Measurements from ENCODE around the gene ST3GAL5. TPM values are rescaled to one million over a fixed set of nuclear protein-coding genes. Genes with fewer than 3 reads are reported as not detected.

The ST3GAL5 gene
- total and polyA plus RNA-seq, 2 of the 8 experiments (the other 6 are each of a cell fraction or from before 2014, with no cell fraction given) = 1.9 to 4.5 TPM

DNA sequence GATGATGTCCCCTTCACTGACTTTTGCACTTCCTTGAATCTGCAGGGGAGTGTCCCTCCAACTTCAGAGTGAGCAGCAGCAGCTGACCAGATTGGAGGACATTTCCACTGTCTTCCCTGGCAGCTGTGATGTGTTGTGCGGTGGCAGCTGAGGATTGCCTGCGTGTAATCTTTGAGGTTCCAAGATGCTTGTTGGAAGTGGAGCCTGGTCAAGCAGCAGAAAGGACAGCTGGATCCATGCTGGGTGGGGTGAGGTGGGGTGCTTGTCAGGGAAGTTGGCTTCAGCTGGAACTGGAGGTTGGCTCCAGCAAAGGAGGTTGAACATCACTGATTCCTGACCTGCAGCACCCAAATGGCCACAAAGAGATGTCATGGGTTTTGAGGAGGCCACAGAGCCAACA lies 64.8 kb downstream of the ST3GAL5 start (continued):
- TF ChIP-seq, protein P1, sequence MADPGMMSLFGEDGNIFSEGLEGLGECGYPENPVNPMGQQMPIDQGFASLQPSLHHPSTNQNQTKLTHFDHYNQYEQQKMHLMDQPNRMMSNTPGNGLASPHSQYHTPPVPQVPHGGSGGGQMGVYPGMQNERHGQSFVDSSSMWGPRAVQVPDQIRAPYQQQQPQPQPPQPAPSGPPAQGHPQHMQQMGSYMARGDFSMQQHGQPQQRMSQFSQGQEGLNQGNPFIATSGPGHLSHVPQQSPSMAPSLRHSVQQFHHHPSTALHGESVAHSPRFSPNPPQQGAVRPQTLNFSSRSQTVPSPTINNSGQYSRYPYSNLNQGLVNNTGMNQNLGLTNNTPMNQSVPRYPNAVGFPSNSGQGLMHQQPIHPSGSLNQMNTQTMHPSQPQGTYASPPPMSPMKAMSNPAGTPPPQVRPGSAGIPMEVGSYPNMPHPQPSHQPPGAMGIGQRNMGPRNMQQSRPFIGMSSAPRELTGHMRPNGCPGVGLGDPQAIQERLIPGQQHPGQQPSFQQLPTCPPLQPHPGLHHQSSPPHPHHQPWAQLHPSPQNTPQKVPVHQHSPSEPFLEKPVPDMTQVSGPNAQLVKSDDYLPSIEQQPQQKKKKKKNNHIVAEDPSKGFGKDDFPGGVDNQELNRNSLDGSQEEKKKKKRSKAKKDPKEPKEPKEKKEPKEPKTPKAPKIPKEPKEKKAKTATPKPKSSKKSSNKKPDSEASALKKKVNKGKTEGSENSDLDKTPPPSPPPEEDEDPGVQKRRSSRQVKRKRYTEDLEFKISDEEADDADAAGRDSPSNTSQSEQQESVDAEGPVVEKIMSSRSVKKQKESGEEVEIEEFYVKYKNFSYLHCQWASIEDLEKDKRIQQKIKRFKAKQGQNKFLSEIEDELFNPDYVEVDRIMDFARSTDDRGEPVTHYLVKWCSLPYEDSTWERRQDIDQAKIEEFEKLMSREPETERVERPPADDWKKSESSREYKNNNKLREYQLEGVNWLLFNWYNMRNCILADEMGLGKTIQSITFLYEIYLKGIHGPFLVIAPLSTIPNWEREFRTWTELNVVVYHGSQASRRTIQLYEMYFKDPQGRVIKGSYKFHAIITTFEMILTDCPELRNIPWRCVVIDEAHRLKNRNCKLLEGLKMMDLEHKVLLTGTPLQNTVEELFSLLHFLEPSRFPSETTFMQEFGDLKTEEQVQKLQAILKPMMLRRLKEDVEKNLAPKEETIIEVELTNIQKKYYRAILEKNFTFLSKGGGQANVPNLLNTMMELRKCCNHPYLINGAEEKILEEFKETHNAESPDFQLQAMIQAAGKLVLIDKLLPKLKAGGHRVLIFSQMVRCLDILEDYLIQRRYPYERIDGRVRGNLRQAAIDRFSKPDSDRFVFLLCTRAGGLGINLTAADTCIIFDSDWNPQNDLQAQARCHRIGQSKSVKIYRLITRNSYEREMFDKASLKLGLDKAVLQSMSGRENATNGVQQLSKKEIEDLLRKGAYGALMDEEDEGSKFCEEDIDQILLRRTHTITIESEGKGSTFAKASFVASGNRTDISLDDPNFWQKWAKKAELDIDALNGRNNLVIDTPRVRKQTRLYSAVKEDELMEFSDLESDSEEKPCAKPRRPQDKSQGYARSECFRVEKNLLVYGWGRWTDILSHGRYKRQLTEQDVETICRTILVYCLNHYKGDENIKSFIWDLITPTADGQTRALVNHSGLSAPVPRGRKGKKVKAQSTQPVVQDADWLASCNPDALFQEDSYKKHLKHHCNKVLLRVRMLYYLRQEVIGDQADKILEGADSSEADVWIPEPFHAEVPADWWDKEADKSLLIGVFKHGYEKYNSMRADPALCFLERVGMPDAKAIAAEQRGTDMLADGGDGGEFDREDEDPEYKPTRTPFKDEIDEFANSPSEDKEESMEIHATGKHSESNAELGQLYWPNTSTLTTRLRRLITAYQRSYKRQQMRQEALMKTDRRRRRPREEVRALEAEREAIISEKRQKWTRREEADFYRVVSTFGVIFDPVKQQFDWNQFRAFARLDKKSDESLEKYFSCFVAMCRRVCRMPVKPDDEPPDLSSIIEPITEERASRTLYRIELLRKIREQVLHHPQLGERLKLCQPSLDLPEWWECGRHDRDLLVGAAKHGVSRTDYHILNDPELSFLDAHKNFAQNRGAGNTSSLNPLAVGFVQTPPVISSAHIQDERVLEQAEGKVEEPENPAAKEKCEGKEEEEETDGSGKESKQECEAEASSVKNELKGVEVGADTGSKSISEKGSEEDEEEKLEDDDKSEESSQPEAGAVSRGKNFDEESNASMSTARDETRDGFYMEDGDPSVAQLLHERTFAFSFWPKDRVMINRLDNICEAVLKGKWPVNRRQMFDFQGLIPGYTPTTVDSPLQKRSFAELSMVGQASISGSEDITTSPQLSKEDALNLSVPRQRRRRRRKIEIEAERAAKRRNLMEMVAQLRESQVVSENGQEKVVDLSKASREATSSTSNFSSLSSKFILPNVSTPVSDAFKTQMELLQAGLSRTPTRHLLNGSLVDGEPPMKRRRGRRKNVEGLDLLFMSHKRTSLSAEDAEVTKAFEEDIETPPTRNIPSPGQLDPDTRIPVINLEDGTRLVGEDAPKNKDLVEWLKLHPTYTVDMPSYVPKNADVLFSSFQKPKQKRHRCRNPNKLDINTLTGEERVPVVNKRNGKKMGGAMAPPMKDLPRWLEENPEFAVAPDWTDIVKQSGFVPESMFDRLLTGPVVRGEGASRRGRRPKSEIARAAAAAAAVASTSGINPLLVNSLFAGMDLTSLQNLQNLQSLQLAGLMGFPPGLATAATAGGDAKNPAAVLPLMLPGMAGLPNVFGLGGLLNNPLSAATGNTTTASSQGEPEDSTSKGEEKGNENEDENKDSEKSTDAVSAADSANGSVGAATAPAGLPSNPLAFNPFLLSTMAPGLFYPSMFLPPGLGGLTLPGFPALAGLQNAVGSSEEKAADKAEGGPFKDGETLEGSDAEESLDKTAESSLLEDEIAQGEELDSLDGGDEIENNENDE (IDR thresholded peaks at IDR 0.05; ENCODE audit: insufficient replicate concordance, low read length) = no peak
- no peak for TF ChIP-seq BCL11A (IDR thresholded peaks at IDR 0.05; ENCODE audit: low read depth in 2 of 2, low read length in 2 of 2)
- no peak for TF ChIP-seq ZNF274 (IDR thresholded peaks at IDR 0.05; ENCODE audit: borderline replicate concordance, extremely low read depth, low read length)
- no peak for TF ChIP-seq ASH2L (IDR thresholded peaks at IDR 0.05; ENCODE audit: low read length)
- TF ChIP-seq NANOG (IDR thresholded peaks at IDR 0.05; ENCODE audit: insufficient read depth, low read depth, low read length, poor library complexity, severe bottlenecking) = no peak
- no peak for TF ChIP-seq E2F6 (IDR thresholded peaks at IDR 0.05)
- no peak for TF ChIP-seq SP1 (IDR thresholded peaks at IDR 0.05; ENCODE audit: low read depth, low read length)
- no peak for TF ChIP-seq KDM1A (IDR thresholded peaks at IDR 0.05; ENCODE audit: borderline replicate concordance, low read length)
- TF ChIP-seq MAFK (IDR thresholded peaks at IDR 0.05; ENCODE audit: low read depth, low read length) = no peak
- no peak for TF ChIP-seq FOSL1 (IDR thresholded peaks at IDR 0.05; ENCODE audit: insufficient read depth, low read depth, low read length)
- no peak for TF ChIP-seq BRCA1 (IDR thresholded peaks at IDR 0.05; ENCODE audit: low read depth, low read length)
- TF ChIP-seq POLR2A (IDR thresholded peaks at IDR 0.05; ENCODE audit: control extremely low read depth in 1 of 2, low read depth in 2 of 2, low read length in 2 of 2) = no peak

Data from H1 (cell line).